HUES64 (cell line): ENCODE results near the gene RRP8.

Source experiments
- H3K27ac ChIP-seq: 2 replicates; pipeline ENCODE4 v1.7.0; 2013; ENCODE audit warnings: low read depth, low read length, inconsistent platforms
- H3K27me3 ChIP-seq: 2 replicates; pipeline ENCODE4 v1.6.1; 2013; ENCODE audit warnings: mild to moderate bottlenecking, low read length; ENCODE audit not compliant: insufficient read depth
- H3K36me3 ChIP-seq: 2 replicates; pipeline ENCODE4 v1.6.1; 2013; ENCODE audit warnings: mild to moderate bottlenecking, low read length; ENCODE audit not compliant: insufficient read depth
- H3K4me1 ChIP-seq: 2 replicates; pipeline ENCODE4 v1.6.1; 2013; ENCODE audit warnings: mild to moderate bottlenecking, low read length, moderate library complexity; ENCODE audit not compliant: insufficient read depth
- H3K4me3 ChIP-seq: 2 replicates; pipeline ENCODE4 v1.5.1; 2013; ENCODE audit warnings: mild to moderate bottlenecking, low read length, moderate library complexity
- H3K9ac ChIP-seq: 2 replicates; pipeline ENCODE4 v1.6.1; 2013; ENCODE audit warnings: mild to moderate bottlenecking, low read depth, low read length
- H3K9me3 ChIP-seq: 2 replicates; pipeline ENCODE4 v1.6.1; 2013; ENCODE audit warnings: low read depth, low read length; ENCODE audit not compliant: insufficient read depth
- WGBS: fragments of 150-250, 120-280 bp; methylation state at CpG from one replicate; pipeline ENCODE4 v1.1.7; 2013; ENCODE audit warnings: missing lambda C conversion rate; 5-methylcytosine and 5-hydroxymethylcytosine counted together

Gene RRP8

GRCh38 chr11:6607190-6607795 is 3.9 kb upstream of the RRP8 start:
- Histone ChIP-seq H3K9ac (peak overlapping the region; percentile 66; the same call in 1 of the 2 replicates), H3K4me3 (peak overlapping the region; percentile 6; the same call in 1 of the 2 replicates), H3K36me3 (peaks cover 44% of the 10 kb centered on the region), H3K9me3 (no peaks in the 10 kb centered on the region), H3K4me1 (peaks cover 34% of the 10 kb centered on the region), H3K27me3 (no peaks in the 10 kb centered on the region), H3K27ac (peak overlapping the region; percentile 78)

GRCh38 chr11:6606471-6607189 is 3.2 kb upstream of the RRP8 start:
- H3K9ac ChIP-seq: peak overlapping the region; percentile 48; the same call in 1 of the 2 replicates
- H3K9me3 ChIP-seq: no peaks in the 10 kb centered on the region
- H3K4me3 ChIP-seq: peak overlapping the region; percentile 31
- 26% methylated on average over 11 of the region's 11 CpGs for WGBS
- peaks cover 45% of the 10 kb centered on the region for H3K36me3 ChIP-seq
- peak overlapping the region; percentile 90 for H3K27ac ChIP-seq
- H3K27me3 ChIP-seq: no peaks in the 10 kb centered on the region
- H3K4me1 ChIP-seq: peaks cover 36% of the 10 kb centered on the region

- H3K4me3 ChIP-seq: peak overlapping the region; percentile 81
- WGBS: 61% methylated on average over 3 of the region's 3 CpGs
- peak overlapping the region; percentile 84 for H3K27ac ChIP-seq
- no peaks in the 10 kb centered on the region for H3K9me3 ChIP-seq
- no peaks in the 10 kb centered on the region for H3K27me3 ChIP-seq
- H3K9ac ChIP-seq: peak overlapping the region; percentile 88
- peaks cover 31% of the 10 kb centered on the region for H3K4me1 ChIP-seq
- peaks cover 47% of the 10 kb centered on the region for H3K36me3 ChIP-seq
Observed at GRCh38 chr11:6604790-6605189, 1.4 kb upstream of the RRP8 start.

- under 1% methylated on average over 20 of the region's 20 CpGs for WGBS
- Histone ChIP-seq H3K36me3 (peaks cover 46% of the 10 kb centered on the region), H3K4me3 (peak overlapping the region; percentile 81), H3K4me1 (peaks cover 31% of the 10 kb centered on the region), H3K9me3 (no peaks in the 10 kb centered on the region), H3K27me3 (no peaks in the 10 kb centered on the region), H3K9ac (peak overlapping the region; percentile 88), H3K27ac (peak overlapping the region; percentile 84)
Observed at GRCh38 chr11:6604081-6604626, 738 bp upstream of the RRP8 start.

- H3K4me1 ChIP-seq: peaks cover 27% of the 10 kb centered on the region
- H3K4me3 ChIP-seq: peak overlapping the region; percentile 81
- no peaks in the 10 kb centered on the region for H3K27me3 ChIP-seq
- H3K36me3 ChIP-seq: peaks cover 39% of the 10 kb centered on the region
- H3K9me3 ChIP-seq: no peaks in the 10 kb centered on the region
- peak overlapping the region; percentile 88 for H3K9ac ChIP-seq
- 69% methylated on average over 6 of the region's 7 CpGs for WGBS
- no peak overlapping the region for H3K27ac ChIP-seq
Observed at GRCh38 chr11:6602096-6602940, 1.1 kb downstream of the RRP8 start.

- H3K27me3 ChIP-seq: no peaks in the 10 kb centered on the region
- H3K9ac ChIP-seq: no peak overlapping the region
- 97% methylated on average over 13 of the region's 13 CpGs for WGBS
- peaks cover 16% of the 10 kb centered on the region for H3K4me1 ChIP-seq
- H3K27ac ChIP-seq: no peak overlapping the region
- H3K9me3 ChIP-seq: no peaks in the 10 kb centered on the region
- peaks cover 46% of the 10 kb centered on the region for H3K36me3 ChIP-seq
- no peak overlapping the region for H3K4me3 ChIP-seq
Observed at GRCh38 chr11:6601041-6601461, 2.4 kb downstream of the RRP8 start.

GRCh38 chr11:6599881-6600390 is 3.5 kb downstream of the RRP8 start:
- no peak overlapping the region for H3K4me3 ChIP-seq
- no peaks in the 10 kb centered on the region for H3K9me3 ChIP-seq
- no peak overlapping the region for H3K9ac ChIP-seq
- H3K4me1 ChIP-seq: peaks cover 10% of the 10 kb centered on the region
- no peaks in the 10 kb centered on the region for H3K27me3 ChIP-seq
- H3K36me3 ChIP-seq: peaks cover 52% of the 10 kb centered on the region
- WGBS: 92% methylated on average over 2 of the region's 2 CpGs
- no peak overlapping the region for H3K27ac ChIP-seq

GRCh38 chr11:6599449-6599848 is 4.0 kb downstream of the RRP8 start:
- Histone ChIP-seq H3K9ac (no peak overlapping the region), H3K27me3 (no peaks in the 10 kb centered on the region), H3K9me3 (no peaks in the 10 kb centered on the region), H3K4me3 (no peak overlapping the region), H3K36me3 (peaks cover 52% of the 10 kb centered on the region), H3K27ac (no peak overlapping the region), H3K4me1 (peaks cover 6% of the 10 kb centered on the region; the same call in 1 of the 2 replicates)
- WGBS: 88% methylated on average over 1 of the region's 1 CpG

- Histone ChIP-seq H3K27me3 (no peaks in the 10 kb centered on the region), H3K36me3 (peaks cover 52% of the 10 kb centered on the region), H3K4me3 (no peak overlapping the region), H3K9ac (no peak overlapping the region), H3K27ac (no peak overlapping the region), H3K9me3 (no peaks in the 10 kb centered on the region), H3K4me1 (peaks cover 6% of the 10 kb centered on the region; the same call in 1 of the 2 replicates)
- WGBS: 96% methylated on average over 3 of the region's 3 CpGs
Observed at GRCh38 chr11:6598555-6598954, 4.9 kb downstream of the RRP8 start.

- Histone ChIP-seq H3K4me1 (no peaks in the 10 kb centered on the region), H3K4me3 (no peak overlapping the region), H3K27ac (no peak overlapping the region), H3K9ac (no peak overlapping the region), H3K9me3 (no peaks in the 10 kb centered on the region), H3K27me3 (no peaks in the 10 kb centered on the region), H3K36me3 (peaks cover 48% of the 10 kb centered on the region)
- 91% methylated on average over 5 of the region's 5 CpGs for WGBS
Observed at GRCh38 chr11:6596239-6596877, 7.1 kb downstream of the RRP8 start.
